GM21526 (cell line): ENCODE measurements around the gene CDH9.

Source experiments
- ATAC-seq: cut with Tn5 transposase; IDR thresholded peaks from one replicate; pipeline ENCODE4 v1.9.1; 2021; ENCODE audit warnings: moderate library complexity; ENCODE audit not compliant: unreplicated experiment, low FRiP score

CDH9 gene, protein sequence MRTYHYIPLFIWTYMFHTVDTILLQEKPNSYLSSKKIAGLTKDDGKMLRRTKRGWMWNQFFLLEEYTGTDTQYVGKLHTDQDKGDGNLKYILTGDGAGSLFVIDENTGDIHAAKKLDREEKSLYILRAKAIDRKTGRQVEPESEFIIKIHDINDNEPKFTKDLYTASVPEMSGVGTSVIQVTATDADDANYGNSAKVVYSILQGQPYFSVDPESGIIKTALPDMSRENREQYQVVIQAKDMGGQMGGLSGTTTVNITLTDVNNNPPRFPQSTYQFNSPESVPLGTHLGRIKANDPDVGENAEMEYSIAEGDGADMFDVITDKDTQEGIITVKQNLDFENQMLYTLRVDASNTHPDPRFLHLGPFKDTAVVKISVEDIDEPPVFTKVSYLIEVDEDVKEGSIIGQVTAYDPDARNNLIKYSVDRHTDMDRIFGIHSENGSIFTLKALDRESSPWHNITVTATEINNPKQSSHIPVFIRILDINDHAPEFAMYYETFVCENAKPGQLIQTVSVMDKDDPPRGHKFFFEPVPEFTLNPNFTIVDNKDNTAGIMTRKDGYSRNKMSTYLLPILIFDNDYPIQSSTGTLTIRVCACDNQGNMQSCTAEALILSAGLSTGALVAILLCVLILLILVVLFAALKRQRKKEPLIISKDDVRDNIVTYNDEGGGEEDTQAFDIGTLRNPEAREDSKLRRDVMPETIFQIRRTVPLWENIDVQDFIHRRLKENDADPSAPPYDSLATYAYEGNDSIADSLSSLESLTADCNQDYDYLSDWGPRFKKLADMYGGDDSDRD

DNA sequence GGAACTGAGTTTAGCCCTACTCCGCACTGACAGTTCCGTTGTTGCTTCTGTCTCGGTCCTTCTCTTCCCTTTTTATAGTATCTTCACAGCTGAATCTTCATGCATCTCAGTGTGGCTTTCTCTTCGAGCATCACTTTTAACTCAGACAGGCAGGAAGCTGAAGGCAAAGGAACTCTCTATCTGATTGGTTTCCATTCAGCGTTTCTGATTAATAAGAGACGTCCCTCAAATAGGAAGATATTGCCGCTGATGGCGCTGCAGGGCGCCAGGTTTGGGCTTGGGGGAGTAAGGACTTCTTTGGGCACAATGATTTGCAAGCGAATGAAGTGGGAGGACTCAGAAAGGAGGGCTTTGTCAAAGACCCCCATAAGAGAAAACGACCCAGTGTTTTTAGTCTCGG lies at the start of gene CDH9:
Gene CDH9, minus strand, starts transcription at position 111 of the 400 bp plus-strand sequence. CDS start 50,253 bp downstream, outside the sequence.
- no peak for ATAC-seq

DNA sequence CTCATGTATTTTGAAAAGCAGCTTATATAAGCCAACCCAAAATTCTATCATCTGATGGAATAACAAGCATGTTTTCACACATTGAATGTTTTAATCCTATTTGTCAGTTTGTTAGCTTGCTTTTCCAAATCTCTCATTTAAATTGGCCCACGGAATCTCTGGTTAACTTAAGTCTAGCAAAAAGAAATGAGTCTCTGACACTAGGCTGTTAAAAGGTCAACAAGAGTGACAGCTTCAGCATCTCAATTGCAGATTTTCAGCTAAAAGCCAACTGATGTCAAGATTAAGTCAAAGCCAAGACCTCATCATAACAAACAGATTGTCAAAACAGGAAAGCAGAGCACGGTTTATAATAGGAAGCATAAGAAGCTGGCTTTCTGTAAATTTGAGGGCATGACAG lies 49.4 kb upstream of the CDH9 start:
- ATAC-seq = no peak

DNA sequence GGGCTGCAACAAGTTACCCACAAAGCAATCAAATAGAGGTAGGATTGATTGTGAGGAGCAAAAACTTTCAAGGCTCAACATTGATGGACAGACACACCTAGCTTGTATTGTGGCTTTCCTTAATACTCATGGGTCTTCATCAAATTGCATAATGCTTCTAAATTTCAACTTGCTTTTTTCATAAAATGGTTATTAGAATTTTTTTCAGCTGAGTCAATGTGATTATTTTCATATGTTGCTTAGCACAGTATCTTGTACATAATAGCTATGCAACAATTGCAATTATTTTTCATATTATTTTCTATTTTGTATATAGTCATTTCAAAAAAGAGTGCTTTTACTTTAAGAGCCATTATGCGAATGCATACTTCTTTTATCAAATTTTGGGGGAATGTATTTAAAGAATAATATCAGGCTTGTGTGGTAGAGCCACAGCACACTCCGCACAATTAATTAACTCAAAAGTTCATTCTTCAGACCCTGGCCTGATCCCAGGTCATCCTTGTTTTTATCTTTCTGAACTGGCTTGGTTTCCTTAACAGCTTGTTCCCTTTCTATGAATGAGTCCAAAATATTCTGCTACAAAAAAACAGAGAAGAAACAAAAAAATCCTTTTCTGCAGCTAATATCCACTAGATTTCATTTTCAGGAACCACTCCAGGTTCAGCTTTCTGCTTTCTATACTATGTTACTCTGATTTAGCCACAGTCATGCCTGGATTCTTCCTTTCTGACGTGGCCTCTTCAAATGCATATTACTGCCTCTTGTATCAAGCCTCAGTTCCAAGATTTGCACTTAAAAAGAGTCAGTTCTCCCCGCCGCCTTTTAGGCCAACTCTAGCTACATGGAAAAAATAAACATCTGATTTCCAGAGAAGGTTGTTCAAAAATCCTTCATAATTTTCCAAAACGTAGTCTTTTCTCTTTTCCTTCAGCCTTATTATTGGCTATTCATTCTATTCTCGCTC lies 45.3 kb upstream of the CDH9 start:
- ATAC-seq = no peak

DNA sequence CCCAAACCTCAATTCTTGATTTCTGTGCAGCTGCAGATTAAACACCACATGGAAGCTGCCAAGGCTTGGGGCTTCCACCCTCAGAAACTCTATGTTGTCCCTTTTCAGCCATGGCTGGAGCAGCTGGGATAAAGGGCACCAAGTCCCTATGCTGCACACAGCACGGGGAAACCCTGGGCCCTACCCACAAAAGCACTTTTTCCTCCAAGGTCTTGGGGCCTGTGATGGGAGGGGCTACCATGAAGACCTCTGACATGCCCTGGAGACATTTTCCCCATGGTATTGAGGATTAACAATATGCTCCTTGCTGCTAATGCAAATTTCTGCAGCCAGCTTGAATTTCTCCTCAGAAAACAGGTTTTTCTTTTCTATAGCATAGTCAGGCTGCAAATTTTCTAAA lies 41.8 kb upstream of the CDH9 start:
- no peak for ATAC-seq

DNA sequence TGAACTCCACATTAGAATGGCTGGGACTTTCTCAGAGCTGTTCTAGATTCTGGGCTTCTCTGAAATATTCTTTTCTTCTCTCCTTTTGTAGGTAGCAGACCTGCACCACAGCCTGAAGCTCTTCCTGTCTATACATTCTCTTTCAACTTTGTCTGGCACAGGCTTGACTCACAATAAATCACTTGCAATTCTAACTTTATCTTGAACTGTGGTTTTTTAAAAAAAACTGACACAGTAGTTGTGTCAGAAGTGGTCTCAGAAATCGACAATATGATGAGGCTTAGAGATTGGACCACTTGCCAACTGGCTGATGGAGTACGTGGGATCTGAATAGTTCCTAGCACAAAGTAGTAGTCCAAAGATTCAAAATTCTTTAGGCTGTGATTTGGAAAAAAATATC lies 24.1 kb upstream of the CDH9 start:
- ATAC-seq = no peak

DNA sequence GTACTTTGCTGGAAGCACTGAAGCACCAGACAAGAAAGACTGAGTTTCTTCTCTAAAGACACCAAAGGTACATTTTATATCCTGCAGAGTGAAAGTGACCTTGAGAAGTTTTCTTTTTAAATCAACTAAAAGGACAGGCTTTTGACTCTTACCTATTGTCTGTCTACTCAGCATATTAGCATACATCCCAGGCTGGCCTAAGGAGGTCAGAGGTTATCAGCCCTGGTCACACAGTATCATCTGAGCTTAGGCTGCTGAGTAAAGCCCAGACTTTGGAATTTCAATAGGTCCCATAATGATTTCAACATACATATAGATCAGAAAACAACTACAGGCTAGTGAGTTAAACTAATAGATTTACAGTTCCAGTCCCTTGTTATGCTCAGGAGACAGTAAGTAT lies 10.1 kb upstream of the CDH9 start:
- no peak for ATAC-seq

DNA sequence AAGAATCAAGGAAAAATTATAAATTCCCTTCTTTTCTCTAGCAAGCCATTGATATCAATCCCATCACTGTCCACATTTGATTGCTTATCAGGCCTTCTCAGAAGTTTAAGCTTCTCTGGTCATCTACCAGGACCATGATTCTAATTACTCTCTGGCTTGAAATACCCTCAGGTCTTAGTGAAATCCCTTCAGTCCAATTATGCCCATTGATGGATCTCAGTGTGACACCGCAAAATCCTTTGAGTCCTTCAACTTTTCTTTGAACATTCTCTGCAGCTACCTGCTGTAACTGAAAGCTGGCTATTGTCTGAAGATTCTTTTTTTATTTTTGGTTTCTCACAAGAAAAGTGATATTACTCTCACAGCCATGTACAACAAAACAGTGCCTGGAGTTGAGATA lies 3.0 kb upstream of the CDH9 start:
- no peak for ATAC-seq

DNA sequence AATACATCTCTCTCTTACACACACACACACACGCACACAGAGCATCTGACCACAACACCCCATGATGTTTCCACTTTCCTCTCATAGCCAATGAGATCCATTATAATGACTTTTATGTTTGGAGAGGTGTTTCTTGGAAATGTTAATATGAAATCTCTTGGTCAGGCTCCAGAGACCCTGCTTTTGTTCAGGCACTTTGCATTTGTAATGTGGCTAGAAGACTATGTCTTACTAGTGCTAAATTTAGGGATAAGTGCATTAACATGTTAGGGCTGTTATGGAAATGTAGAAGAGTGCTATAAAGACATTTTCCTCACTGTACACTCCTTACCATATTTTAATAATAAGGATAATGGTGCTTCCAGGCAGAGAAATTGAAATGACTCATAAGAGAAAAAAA lies 3.8 kb downstream of the CDH9 start:
- ATAC-seq = no peak

DNA sequence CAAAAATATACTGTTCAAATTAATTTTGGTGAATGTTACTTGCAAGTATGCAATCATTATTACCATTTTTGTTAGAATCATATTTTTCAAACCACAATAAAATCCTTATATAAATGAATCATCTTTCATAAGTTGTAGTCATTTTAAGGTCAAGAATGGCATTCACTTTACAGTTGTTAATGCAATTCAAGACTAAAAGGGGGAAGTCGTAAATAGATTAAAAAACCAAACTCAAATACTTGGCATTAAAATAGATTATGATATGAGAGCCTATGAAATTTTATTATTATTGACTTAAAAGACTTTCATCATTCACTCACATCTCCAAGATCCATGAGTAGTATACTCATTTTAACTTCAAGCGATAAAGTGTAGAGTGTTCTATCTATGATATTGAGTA lies 11.6 kb downstream of the CDH9 start:
- no peak for ATAC-seq

DNA sequence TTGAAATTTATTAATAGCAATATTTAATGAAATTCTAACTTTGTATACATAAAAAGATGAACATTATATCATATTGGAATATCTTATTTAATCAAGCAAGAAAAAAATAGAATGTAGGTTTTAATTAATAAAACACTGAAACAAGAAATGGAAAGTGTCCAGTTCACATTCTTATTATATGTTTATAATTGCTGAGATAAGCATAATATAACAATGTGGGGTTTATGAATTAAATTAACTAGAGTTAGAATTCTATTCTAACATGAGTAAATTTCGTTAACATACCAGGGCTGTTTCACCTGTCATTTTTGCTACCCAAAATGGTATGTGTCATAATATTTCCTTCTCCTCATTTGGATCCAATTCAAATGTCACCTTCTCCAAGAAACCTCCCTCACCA lies 12.3 kb downstream of the CDH9 start:
- ATAC-seq = no peak

DNA sequence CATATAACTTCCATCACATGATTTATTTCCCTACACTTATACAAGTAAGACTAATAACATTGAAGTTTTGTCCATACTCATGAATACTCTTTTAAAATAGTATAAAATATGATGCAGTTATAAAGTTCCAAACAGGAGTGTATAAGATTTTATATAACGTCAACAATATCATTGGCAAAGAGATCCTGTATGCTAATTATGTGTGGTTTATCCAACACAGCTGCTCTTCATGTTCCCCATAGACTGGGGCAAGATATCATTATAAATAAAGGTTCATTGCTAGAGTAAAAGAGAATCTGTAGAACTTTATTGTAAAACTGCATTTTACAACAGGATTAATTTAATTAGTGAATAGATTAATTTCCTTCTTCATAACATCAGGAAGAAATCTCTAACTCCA lies 16.9 kb downstream of the CDH9 start:
- ATAC-seq = no peak

DNA sequence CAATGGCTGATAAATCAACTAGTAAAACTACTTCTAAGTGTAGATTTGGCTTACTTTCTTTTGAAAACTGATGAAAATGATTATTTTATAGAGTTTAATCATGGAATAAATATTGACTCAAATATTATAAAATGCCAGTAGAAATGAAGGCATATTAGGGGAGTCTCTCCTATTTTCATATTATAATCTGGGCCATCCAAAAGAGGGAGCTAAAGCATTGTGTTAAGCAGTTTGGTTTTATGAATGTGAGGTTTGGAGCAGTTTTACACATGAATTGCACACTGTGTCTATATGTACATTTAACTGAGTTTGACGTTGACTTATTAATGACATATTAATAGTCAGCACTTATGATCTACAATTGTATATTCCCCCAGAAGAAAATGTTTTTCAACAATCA lies 17.4 kb downstream of the CDH9 start:
- no peak for ATAC-seq

DNA sequence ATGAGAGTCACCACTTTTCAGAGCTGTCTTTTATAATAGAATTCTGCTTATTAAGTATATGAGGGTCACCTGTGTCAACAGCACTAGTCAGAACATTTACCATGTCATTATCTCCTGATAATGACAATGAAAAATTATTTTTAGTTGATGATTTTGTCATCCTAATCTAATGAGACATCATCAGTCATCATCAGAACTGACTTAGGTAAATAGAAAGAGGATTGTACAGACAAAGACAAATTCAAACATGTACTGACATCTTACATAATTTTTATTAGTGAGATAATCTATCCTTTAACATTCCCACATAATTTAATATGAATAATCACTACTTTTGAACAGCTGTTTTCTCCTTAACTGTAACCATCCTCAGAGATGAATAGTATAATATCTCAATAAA lies 22.6 kb downstream of the CDH9 start:
- no peak for ATAC-seq

DNA sequence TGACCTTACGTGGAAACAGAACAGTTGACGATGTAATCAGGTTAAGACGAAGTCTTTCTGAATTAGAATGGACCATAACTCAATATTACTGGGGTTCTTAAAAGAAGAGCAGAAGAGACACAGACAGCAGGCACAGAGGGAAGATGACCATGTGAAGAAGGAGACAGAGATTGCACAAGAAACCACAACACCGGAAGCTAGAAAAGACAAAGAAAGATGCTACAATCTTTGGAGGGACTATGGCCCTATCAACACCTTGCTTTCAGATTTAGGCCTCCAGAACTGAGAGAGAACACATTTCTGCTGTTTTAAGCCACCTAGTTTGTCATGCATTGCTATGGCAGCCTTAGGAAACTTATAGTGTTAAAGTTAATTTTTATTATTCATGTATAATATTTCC lies 27.1 kb downstream of the CDH9 start:
- no peak for ATAC-seq

DNA sequence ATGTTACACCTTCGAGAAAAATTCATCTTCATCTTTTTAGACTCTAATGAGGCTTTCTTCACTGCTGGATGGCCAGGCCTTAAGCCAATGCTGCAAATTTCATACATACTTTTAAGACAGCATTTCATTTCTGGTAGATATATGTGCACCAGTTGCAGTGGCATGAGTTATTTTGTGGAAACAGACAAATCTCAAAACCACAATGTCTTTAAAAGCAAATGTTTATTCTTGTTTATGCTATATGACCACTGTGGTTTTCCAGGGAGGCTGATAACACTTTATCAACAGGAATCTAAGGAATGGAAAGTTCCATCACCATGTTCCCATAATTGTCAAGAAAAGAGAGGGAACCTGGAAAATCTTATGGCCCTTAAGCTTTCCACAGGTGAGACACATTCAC lies 27.7 kb downstream of the CDH9 start:
- no peak for ATAC-seq

DNA sequence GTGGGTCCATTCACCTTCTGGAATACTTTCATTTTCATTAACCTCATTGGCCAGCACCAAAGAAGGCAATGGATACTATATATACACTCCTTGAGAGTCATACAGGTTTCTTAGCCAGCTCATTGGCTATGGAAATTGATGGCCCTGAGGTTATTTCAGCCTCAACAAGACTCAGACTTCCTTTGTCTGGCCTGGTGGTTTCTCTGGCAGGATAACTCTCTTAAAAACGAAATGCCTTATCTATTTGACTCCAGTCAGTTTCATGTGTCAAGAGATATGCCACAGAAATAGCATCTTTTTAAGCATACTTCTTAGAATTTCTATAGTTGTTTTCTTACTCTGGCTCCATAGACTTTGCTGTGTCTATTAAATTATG lies 28.9 kb downstream of the CDH9 start:
- ATAC-seq = no peak

DNA sequence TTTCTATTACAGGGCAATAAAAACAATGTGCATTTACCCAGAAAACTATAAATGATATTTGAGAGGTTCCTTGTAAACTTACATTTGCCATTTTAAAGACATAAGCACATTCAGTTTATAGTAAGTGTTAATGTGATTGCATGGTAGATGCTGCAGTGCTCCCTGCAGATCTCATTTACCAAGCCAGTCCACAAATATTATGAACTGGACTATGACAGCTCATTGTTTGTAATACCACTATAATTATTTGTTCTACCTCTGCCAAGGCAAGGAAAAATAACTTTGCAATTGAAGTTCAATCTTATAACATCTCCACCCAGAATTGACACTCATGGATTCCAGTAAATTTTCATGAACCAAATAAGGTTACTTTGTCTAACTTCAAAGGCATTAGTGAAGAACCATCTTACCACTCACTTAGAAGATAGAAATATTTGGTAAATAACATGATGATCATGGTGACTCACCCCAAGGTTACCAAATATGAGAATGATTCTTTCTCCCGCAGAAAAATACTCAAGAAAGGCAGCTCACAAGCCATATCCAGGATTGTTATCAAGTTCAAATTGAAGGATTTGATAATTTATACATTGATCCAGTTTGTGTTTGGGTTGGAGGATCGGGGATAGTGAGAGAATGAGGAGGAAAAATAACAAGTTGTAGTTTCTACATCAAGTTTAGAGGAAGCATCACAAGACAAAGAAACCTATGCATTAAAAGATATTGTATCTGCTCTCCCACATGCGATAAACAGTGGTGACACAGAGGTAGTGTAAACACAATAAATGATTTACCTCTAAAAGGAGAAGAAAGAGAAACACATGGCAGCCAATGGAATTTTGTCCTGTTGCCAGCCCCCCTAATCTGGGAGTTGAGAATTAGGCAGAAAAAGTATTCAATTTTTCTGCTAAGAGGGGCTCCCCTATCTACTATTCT lies 29.5 kb downstream of the CDH9 start:
- no peak for ATAC-seq

DNA sequence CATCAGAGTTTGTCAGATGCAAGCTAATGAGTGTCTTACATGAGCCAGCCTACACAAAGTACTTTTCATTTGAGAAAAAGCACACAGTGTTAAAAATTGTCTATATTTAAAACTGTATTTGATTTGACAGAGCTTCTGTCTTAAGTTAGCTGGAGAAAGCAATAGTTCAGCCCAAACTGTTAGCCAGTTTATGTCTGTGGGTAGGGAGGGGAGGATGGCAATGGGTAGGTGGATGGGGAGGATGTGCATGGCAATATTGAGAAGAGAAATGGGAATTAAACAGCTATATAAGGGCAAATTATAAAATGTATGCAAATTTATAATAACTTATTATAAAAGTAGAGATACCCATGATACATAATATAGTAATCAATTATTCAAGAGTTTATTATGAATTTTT lies 31.3 kb downstream of the CDH9 start:
- ATAC-seq = no peak

DNA sequence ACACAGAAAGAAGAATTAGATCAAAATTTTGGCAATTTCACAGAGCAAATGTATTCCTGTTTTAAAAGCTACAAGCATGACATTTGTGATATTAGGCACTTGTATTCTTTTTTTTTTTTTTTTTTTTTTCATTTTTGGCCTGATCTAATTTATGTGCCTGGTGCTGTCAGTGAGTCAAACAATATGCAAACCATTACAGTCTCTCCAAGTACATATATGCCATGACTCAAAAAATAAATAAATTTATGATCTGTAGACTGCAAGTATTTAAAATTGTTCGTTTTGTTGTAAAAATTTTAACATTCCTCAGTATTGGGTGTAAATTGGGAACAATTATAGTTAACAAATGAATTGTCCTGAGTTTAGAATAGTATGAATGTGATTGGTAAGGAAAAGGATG lies 51.4 kb downstream of the CDH9 start:
- ATAC-seq = no peak

DNA sequence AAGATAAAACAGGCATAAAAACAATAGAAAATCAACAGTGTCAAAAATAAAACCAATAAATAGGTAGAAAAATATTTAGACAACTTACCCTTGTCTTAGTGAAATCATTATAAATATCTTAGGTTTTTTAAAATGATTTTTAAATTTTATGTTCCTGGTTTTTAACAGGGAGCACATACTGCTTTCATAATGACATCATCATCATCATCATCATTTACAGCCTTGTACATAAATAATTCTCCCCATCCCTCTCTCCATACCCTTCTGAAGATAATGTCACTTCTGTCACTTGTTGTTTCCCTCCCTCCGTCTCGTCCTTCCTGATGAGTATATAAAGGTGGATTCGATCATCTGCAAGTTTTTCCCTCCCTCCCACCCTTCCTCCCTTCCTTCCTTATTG lies 56.6 kb downstream of the CDH9 start:
- no peak for ATAC-seq
